HFFc6 (cell line): ENCODE data around the gene EMD. TPM values are rescaled to one million over a fixed set of nuclear protein-coding genes. Genes with fewer than 3 reads are reported as not detected.

Source experiments
- DNase-seq: peaks from one replicate; pipeline ENCODE4 v3.0.0-alpha.2; 2018
- H3K27ac Mint-ChIP-seq: 2 replicates; pipeline ENCODE4 v1.8.0; 2020; ENCODE audit warnings: mild to moderate bottlenecking, mixed read lengths
- H3K27me3 Mint-ChIP-seq: 2 replicates; pipeline ENCODE4 v1.8.0; 2021; ENCODE audit warnings: mild to moderate bottlenecking, moderate library complexity, mixed read lengths; ENCODE audit not compliant: insufficient read depth
- H3K36me3 Mint-ChIP-seq: 2 replicates; pipeline ENCODE4 v1.8.0; 2021; ENCODE audit warnings: low read depth, mixed read lengths
- H3K4me1 Mint-ChIP-seq: 2 replicates; pipeline ENCODE4 v1.8.0; 2020; ENCODE audit warnings: low read depth, mixed read lengths
- H3K4me3 Mint-ChIP-seq: 2 replicates; pipeline ENCODE4 v1.8.0; 2020; ENCODE audit warnings: mild to moderate bottlenecking, moderate library complexity, mixed read lengths
- H3K9me3 Mint-ChIP-seq: 2 replicates; pipeline ENCODE4 v1.8.0; 2020; ENCODE audit warnings: mild to moderate bottlenecking, mixed read lengths
- CTCF ChIP-seq: fragments of 200-600 bp; sonication (generic); IDR thresholded peaks from 2 replicates; pipeline ENCODE4 v1.5.0; 2021; ENCODE audit warnings: antibody characterized with exemption, mild to moderate bottlenecking
- total RNA-seq, 6 experiments: library from RNA; stranded (reverse); fragmentation: NEBNext Ultra II Directional; extraction: Animal tissue kit (Norgen Biotek cat#: 25700); gene quantifications; 2 replicates in 1 of 6; 3 replicates in 5 of 6; pipeline ENCODE4 v1.2.3, GENCODE V29; 2021

Gene EMD
- total RNA-seq, 6 experiments from 2014 or later: 84.8 to 119 (median 108) TPM

GRCh38 chrX:154371789-154372300, 7.2 kb upstream of the EMD start:
- Mint-ChIP-seq H3K27me3 (peaks cover 11% of the 10 kb centered on the region), H3K4me1 (peaks cover 6% of the 10 kb centered on the region; the same call in 1 of the 2 replicates), H3K27ac (no peak overlapping the region), H3K36me3 (peaks cover 8% of the 10 kb centered on the region), H3K4me3 (peak overlapping the region; percentile 88), H3K9me3 (0 out of 2 replicates have a peak, but pooled peaks cover 4% of the 10 kb centered on the region)
- TF ChIP-seq CTCF: no peak
- no peak for DNase-seq

GRCh38 chrX:154372612-154373022, 6.5 kb upstream of the EMD start:
- peak overlapping the region; percentile 62 for H3K27ac Mint-ChIP-seq
- no peak for TF ChIP-seq CTCF
- H3K9me3 Mint-ChIP-seq: 0 out of 2 replicates have a peak, but pooled peaks cover 4% of the 10 kb centered on the region
- H3K4me1 Mint-ChIP-seq: peaks cover 11% of the 10 kb centered on the region
- DNase-seq: peak; percentile 39
- peak overlapping the region; percentile 88 for H3K4me3 Mint-ChIP-seq
- peaks cover 11% of the 10 kb centered on the region for H3K27me3 Mint-ChIP-seq
- peaks cover 8% of the 10 kb centered on the region for H3K36me3 Mint-ChIP-seq

GRCh38 chrX:154373340-154374306, 5.5 kb upstream of the EMD start:
- peak overlapping the region; percentile 88 for H3K4me3 Mint-ChIP-seq
- H3K27ac Mint-ChIP-seq: peak overlapping the region; percentile 65
- DNase-seq: peak; percentile 64
- H3K9me3 Mint-ChIP-seq: 0 out of 2 replicates have a peak, but pooled peaks cover 4% of the 10 kb centered on the region
- peaks cover 8% of the 10 kb centered on the region for H3K36me3 Mint-ChIP-seq
- H3K27me3 Mint-ChIP-seq: peaks cover 11% of the 10 kb centered on the region
- H3K4me1 Mint-ChIP-seq: peaks cover 11% of the 10 kb centered on the region
- peak; percentile 76 for TF ChIP-seq CTCF

GRCh38 chrX:154374313-154375155, 4.6 kb upstream of the EMD start, which contains the start of gene FLNA:
Gene FLNA, minus strand, starts transcription at chrX:154374634. Its CDS starts 3,389 bp downstream, at chrX:154371245.
- no peak for DNase-seq
- Mint-ChIP-seq H3K9me3 (0 out of 2 replicates have a peak, but pooled peaks cover 4% of the 10 kb centered on the region), H3K4me3 (peak within 1 kb of the TSS; percentile 88), H3K27ac (peak within 1 kb of the TSS; percentile 65), H3K36me3 (peaks cover 7% of the 10 kb centered on the region), H3K27me3 (peaks cover 11% of the 10 kb centered on the region), H3K4me1 (peaks cover 11% of the 10 kb centered on the region)
- TF ChIP-seq CTCF: no peak

GRCh38 chrX:154375156-154375504, 4.0 kb upstream of the EMD start:
- DNase-seq: no peak
- peaks cover 7% of the 10 kb centered on the region for H3K27me3 Mint-ChIP-seq
- H3K4me1 Mint-ChIP-seq: peaks cover 13% of the 10 kb centered on the region
- no peak overlapping the region for H3K27ac Mint-ChIP-seq
- H3K36me3 Mint-ChIP-seq: peaks cover 5% of the 10 kb centered on the region
- H3K4me3 Mint-ChIP-seq: peak overlapping the region; percentile 39
- 0 out of 2 replicates have a peak, but pooled peaks cover 4% of the 10 kb centered on the region for H3K9me3 Mint-ChIP-seq
- TF ChIP-seq CTCF: no peak
